ENCODE results near the gene GPER1. TPM values are rescaled to one million over a fixed set of nuclear protein-coding genes. Genes with fewer than 3 reads are reported as not detected.

GPER1 gene
- total RNA-seq, 2 experiments from 2014 or later: not detected

DNA sequence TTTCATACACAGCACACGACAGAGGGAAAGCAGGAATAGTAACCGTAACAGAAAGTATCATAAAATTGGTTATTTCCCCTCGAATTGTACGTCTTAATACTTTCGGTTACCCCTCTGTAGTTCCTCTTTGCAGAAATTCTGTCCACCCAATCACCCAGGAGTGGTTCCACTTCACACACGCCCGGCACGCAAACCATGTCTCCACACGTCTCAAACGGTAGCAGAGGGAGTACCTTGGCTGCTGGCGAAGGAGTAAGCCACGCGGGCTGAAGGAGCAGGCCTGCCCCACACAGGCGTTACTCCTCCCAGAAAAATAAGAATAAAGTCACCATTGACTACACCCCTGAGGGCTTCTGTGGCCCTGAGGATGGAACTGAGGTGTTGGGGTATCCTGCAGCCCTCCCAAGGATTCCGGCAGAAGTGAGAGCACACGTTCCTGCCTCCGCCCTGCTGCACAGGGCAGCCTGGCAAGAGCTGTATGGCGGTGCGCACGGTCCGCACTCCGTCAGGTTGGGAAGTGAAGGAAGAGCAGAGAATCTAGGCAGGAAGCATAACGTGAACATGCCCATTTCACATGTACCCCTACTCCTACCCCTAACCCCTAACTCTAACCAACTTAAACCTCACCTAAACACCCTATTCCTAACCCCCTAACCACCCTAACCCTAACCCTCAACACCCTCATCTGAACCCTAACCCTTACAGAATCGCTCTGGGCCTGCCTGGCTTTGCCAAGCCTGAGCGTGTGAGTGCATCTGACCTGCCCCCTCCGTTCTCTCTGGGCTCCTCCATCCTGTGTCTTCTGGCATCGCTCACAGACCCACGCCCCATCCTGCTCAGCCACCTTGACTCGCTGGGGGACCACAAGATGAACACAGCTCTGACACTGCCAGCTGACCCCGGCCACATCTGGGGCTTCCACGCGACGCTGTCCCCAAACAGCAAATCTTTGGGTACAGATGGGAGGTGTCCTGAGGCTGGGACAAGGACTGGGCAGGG lies 25.3 kb upstream of the GPER1 start:
- ChIA-PET CTCF (interaction anchor here (0.6 kb wide), 1 partner anchor 37 kb away, joined by 3 read pairs; no protein-coding TSS in a partner anchor), POLR2A (no interaction called here)
- Mint-ChIP-seq H3K4me1 (peaks cover 5% of the 10 kb centered on the region), H3K9me3 (ENCODE audit: low read depth) (no peaks in the 10 kb centered on the region), H3K27ac (no peak overlapping the region), H3K27me3 (peaks cover 2% of the 10 kb centered on the region), H3K36me3 (ENCODE audit: low read depth) (no peaks in the 10 kb centered on the region), H3K4me3 (no peak overlapping the region)
- intact Hi-C loops (cut with DNase I, micrococcal nuclease): no loop called here
- ATAC-seq (no peak), DNase-seq (no peak)

DNA sequence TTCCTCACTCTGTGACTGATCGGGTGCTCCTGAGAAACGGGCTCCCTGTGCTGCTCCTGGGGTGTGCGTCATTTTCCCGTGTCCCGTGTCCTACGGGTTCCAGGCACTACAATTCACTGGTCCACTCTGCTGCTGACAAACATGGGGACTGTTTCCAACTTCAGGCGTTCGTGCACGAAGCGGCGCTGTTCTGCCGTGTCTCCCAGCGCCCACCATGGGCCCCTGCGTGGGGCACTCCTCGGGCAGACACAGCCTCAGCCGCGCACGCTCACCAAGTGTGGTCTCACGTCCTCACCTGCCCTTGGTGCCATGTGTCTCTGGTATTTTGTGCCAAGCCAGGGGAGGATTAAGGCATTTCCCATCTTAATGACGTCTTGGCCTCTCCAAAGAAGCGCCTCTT lies 24.6 kb upstream of the GPER1 start:
- Mint-ChIP-seq H3K9me3 (ENCODE audit: low read depth) (no peaks in the 10 kb centered on the region), H3K4me1 (peaks cover 5% of the 10 kb centered on the region)
- no peak for ATAC-seq

DNA sequence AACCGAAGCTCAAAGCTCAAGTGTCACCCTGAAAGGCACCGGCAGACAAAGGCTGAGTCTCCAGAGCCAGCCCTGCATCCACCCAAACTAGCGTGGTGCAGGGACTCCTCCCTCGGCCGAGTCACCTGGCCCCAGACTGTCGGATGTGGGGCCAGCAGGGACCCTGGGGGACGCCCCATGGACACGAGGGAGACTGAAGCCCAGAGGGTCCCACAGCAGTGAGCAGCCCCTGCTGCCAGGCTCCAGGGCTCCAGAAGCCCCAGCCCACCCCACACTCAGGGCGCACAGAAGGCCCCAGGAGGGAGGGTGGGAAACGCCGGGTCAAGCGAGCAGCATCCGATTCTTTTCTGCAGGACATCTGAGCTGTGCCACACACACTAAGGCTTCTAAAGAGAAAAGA lies 23.3 kb upstream of the GPER1 start:
- intact Hi-C loops (cut with DNase I, micrococcal nuclease): no loop called here
- DNase-seq: no peak
- H3K4me3 Mint-ChIP-seq: no peak overlapping the region
- peaks cover 5% of the 10 kb centered on the region for H3K4me1 Mint-ChIP-seq
- ATAC-seq: no peak
- H3K27me3 Mint-ChIP-seq: peaks cover 2% of the 10 kb centered on the region
- CTCF ChIA-PET: interaction anchor here (0.7 to 4.1 kb wide), 7 partner anchors 13 to 98 kb away, joined by 3 to 135 read pairs (median 14); partner anchors contain the start of gene GPR146
- POLR2A ChIA-PET: no interaction called here
- no peak overlapping the region for H3K27ac Mint-ChIP-seq
- no peaks in the 10 kb centered on the region for H3K36me3 Mint-ChIP-seq (ENCODE audit: low read depth)
- no peaks in the 10 kb centered on the region for H3K9me3 Mint-ChIP-seq (ENCODE audit: low read depth)

More for the DNA sequence above, 24.6 kb upstream of the GPER1 start:
- DNase-seq: no peak
- Mint-ChIP-seq H3K4me3 (no peak overlapping the region), H3K27me3 (peaks cover 2% of the 10 kb centered on the region), H3K27ac (no peak overlapping the region), H3K36me3 (ENCODE audit: low read depth) (no peaks in the 10 kb centered on the region)
- intact Hi-C loops (cut with DNase I, micrococcal nuclease): no loop called here
- ChIA-PET POLR2A (no interaction called here), CTCF (interaction anchor here (4.1 kb wide), 1 partner anchor 69 kb away, joined by 135 read pairs; no protein-coding TSS in a partner anchor)

DNA sequence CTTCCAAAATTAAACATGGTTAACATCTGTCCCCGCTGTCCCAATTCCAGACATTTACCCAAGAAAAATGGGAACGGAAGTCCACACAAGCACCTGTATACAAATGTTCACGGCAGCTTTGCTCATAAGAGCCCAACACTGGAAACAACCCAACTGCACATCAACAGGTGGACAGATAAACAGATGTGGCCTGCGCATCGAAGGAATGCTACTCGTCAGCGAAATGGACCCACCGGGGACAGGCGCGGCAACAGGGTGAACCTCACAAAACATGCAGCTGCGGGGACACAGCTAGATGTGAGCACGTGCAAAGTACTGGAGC lies 22.7 kb upstream of the GPER1 start:
- H3K36me3 Mint-ChIP-seq (ENCODE audit: low read depth): no peaks in the 10 kb centered on the region
- H3K4me1 Mint-ChIP-seq: peaks cover 5% of the 10 kb centered on the region
- no peak overlapping the region for H3K27ac Mint-ChIP-seq
- H3K9me3 Mint-ChIP-seq (ENCODE audit: low read depth): no peaks in the 10 kb centered on the region
- CTCF ChIA-PET: interaction anchor here (0.6 to 4.1 kb wide), 17 partner anchors 9 to 118 kb away, joined by 3 to 135 read pairs (median 6); partner anchors contain the start of genes GPER1 and GPR146
- ATAC-seq (no peak), DNase-seq (no peak)
- peak overlapping the region; percentile 36 for H3K4me3 Mint-ChIP-seq
- POLR2A ChIA-PET: no interaction called here
- H3K27me3 Mint-ChIP-seq: peaks cover 2% of the 10 kb centered on the region
- intact Hi-C loops (cut with DNase I, micrococcal nuclease): loop anchor here (1.0 kb wide), 3 partner anchors 45 to 156 kb away; no protein-coding TSS in a partner anchor

DNA sequence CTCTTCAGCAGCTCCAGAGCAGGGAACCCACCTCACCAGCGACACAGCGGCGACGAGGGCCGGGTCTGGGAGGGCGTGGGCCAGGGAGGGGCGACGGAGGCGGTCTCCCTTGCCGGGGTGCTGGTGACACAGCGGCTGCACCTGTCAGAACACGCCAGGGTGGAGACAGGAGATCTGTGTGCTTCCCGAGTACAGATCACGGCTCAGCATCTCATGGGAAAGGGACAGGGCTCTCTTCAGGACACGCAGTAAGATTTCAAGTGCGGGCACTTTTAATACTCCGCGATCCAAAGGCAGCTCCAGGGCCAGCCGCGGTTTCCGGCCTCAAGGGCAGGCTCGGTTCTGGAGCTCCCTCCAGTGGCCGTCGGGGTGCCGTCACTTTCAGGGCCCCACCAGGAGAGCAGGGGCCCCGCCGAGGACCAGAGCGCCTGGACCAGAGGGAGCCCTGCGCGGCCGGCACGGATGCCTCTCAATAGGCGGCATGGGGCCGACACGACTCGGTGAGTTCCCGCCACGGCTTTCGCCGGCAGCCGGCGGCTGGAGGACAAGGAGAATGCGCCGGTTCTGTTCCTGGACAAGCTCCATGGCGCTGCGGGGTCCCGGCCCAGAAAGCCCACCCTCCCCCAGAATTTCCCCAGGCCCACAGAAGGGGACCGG lies 22.2 kb upstream of the GPER1 start:
- ATAC-seq (peak; percentile 98), DNase-seq (peak; percentile 92)
- intact Hi-C loops (cut with DNase I, micrococcal nuclease): loop anchor here (1.0 kb wide), 3 partner anchors 45 to 156 kb away; no protein-coding TSS in a partner anchor
- H3K9me3 Mint-ChIP-seq (ENCODE audit: low read depth): peaks cover 3% of the 10 kb centered on the region
- CTCF ChIA-PET: interaction anchor here (0.6 to 4.1 kb wide), 19 partner anchors 10 to 117 kb away, joined by 3 to 135 read pairs (median 4); partner anchors contain the start of genes GPER1 and GPR146
- peak overlapping the region; percentile 36 for H3K4me3 Mint-ChIP-seq
- H3K27ac Mint-ChIP-seq: no peak overlapping the region
- H3K27me3 Mint-ChIP-seq: peaks cover 2% of the 10 kb centered on the region
- no peaks in the 10 kb centered on the region for H3K36me3 Mint-ChIP-seq (ENCODE audit: low read depth)
- POLR2A ChIA-PET: interaction anchor here (0.6 kb wide), 1 partner anchor 102 kb away, joined by 5 read pairs; no protein-coding TSS in a partner anchor
- peaks cover 5% of the 10 kb centered on the region for H3K4me1 Mint-ChIP-seq

DNA sequence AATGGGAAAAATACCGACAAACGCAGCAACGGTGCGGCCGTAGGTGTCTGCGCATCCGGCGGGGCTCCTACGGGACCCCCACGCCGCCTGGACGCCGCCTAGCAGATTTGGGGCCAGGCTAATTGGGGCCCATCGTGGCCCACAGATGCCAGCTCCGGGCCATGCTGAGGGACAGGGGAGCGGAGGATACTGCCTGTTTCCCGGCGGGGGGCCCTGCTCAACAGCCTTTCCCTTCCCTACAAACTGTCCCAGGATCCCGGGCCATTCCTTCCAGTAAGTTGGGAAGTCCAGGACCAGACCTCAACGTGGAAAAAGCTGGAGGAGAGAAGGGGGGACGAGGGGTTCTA lies 21.7 kb upstream of the GPER1 start:
- Mint-ChIP-seq H3K4me1 (peaks cover 5% of the 10 kb centered on the region), H3K27me3 (peaks cover 2% of the 10 kb centered on the region), H3K27ac (no peak overlapping the region), H3K9me3 (ENCODE audit: low read depth) (peaks cover 3% of the 10 kb centered on the region), H3K4me3 (no peak overlapping the region), H3K36me3 (ENCODE audit: low read depth) (peaks cover 2% of the 10 kb centered on the region)
- intact Hi-C loops (cut with DNase I, micrococcal nuclease): no loop called here
- ChIA-PET CTCF (interaction anchor here (0.6 to 4.1 kb wide), 17 partner anchors 10 to 117 kb away, joined by 3 to 135 read pairs (median 6); partner anchors contain the start of gene GPR146), POLR2A (interaction anchor here (0.6 kb wide), 1 partner anchor 102 kb away, joined by 5 read pairs; no protein-coding TSS in a partner anchor)
- ATAC-seq: no peak
- DNase-seq: no peak

DNA sequence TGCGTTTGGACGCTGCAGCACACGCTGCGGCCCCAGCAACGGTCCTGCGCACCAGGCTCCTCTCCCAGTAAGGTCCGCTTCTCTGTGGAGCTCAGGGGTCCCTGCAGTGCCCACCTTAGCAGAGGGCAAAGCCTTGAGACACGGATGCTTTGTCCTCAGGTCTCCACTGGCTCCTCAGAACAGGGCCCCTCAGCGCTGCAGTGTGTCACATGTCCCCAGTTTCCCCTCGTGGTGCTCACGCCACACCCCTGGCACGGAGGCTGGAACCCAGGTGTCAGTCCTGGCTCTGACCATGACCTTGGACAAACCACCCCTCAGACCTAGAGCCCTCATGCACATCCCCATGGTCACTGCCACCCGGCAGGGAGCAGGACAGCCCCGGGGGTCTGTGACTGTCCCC lies 19.9 kb upstream of the GPER1 start:
- H3K27ac Mint-ChIP-seq: no peak overlapping the region
- H3K9me3 Mint-ChIP-seq (ENCODE audit: low read depth): peaks cover 3% of the 10 kb centered on the region
- H3K27me3 Mint-ChIP-seq: no peaks in the 10 kb centered on the region
- CTCF ChIA-PET: interaction anchor here (1.3 to 2.2 kb wide), 2 partner anchors 75 to 124 kb away, joined by 4 to 13 read pairs; no protein-coding TSS in a partner anchor
- intact Hi-C loops (cut with DNase I, micrococcal nuclease): no loop called here
- H3K4me3 Mint-ChIP-seq: no peak overlapping the region
- ATAC-seq (no peak), DNase-seq (no peak)
- H3K4me1 Mint-ChIP-seq: peaks cover 5% of the 10 kb centered on the region
- H3K36me3 Mint-ChIP-seq (ENCODE audit: low read depth): peaks cover 2% of the 10 kb centered on the region
- POLR2A ChIA-PET: no interaction called here

DNA sequence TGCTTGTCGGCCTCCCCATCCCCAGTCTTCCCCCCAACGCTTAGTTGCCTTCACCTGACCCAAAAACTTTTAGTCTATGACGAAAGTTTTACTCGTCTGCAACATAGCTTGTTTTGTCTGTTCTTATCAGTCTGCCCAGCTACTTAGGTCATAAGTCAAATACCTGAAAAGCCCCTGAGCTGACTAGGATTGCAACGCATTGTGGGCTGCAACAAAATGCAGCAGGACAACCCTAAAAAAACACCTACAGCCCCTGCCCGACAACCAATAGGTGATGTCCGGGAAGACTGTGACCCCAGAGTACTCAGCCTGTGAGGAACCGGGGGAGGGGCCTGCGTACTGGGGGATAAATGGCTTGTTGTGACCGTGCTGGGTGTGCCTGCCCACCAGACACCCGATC lies 19.3 kb upstream of the GPER1 start:
- ATAC-seq (no peak), DNase-seq (no peak)
- Mint-ChIP-seq H3K4me3 (no peak overlapping the region), H3K27me3 (no peaks in the 10 kb centered on the region), H3K27ac (no peak overlapping the region), H3K4me1 (peaks cover 5% of the 10 kb centered on the region), H3K9me3 (ENCODE audit: low read depth) (peaks cover 3% of the 10 kb centered on the region), H3K36me3 (ENCODE audit: low read depth) (peaks cover 2% of the 10 kb centered on the region)
- CTCF ChIA-PET: interaction anchor here (1.3 to 2.2 kb wide), 2 partner anchors 75 to 124 kb away, joined by 4 to 13 read pairs; no protein-coding TSS in a partner anchor
- intact Hi-C loops (cut with DNase I, micrococcal nuclease): no loop called here
- POLR2A ChIA-PET: no interaction called here

DNA sequence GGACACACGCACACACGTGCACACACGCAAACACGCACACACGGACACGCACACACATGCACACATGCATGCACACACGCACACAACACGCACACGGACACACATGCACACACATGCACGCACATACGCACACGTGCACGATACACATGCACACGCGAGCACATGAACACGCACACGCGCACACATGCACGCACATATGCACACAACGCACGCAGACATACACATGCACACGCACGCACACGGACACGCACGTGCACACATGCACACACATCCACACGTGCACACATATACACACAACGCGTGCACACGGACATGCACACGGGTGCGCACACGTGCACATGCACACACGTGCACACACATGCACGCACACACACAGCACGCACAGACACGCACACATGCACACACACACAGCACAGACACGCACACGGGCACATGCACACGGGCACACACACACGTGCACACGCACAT lies 17.3 kb upstream of the GPER1 start:
- intact Hi-C loops (cut with DNase I, micrococcal nuclease): no loop called here
- POLR2A ChIA-PET: no interaction called here
- H3K9me3 Mint-ChIP-seq (ENCODE audit: low read depth): peaks cover 3% of the 10 kb centered on the region
- DNase-seq (no peak), ATAC-seq (no peak)
- no peaks in the 10 kb centered on the region for H3K27me3 Mint-ChIP-seq
- peaks cover 2% of the 10 kb centered on the region for H3K4me1 Mint-ChIP-seq
- H3K4me3 Mint-ChIP-seq: no peak overlapping the region
- CTCF ChIA-PET: no interaction called here
- H3K27ac Mint-ChIP-seq: no peak overlapping the region
- peaks cover 2% of the 10 kb centered on the region for H3K36me3 Mint-ChIP-seq (ENCODE audit: low read depth)

DNA sequence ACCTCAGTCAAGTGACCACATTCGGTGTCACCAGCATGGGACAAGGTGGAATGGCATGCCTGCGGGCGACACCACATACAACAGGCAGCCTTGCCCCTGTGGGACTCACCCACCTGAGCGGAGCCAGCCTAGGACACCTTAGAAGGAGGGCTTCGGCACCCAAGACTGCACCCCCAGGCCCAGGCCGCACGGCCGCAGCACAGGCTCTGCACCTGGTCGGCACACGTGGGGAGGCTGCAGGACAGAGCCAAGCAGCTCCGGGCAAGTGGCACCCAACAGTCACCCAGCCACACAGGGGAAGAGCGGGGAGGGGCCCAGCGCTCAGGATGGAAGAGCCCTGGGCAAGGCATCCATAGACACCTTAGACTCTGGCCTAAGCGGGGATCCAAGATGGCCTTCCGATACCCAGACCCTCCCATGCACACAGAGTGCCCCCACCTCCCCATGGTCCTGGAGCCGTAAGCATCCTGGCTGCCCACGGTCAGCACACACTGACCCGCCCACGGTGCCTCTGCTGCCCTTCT lies 16.1 kb upstream of the GPER1 start:
- Mint-ChIP-seq H3K4me3 (no peak overlapping the region), H3K9me3 (ENCODE audit: low read depth) (peaks cover 3% of the 10 kb centered on the region), H3K4me1 (no peaks in the 10 kb centered on the region), H3K27me3 (no peaks in the 10 kb centered on the region), H3K27ac (no peak overlapping the region), H3K36me3 (ENCODE audit: low read depth) (peaks cover 2% of the 10 kb centered on the region)
- intact Hi-C loops (cut with DNase I, micrococcal nuclease): no loop called here
- ChIA-PET POLR2A (no interaction called here), CTCF (no interaction called here)
- DNase-seq (no peak), ATAC-seq (no peak)
